Stimulated activated CD8-positive, alpha-beta memory T cell treated with anti-CD3 and anti-CD28 coated beads, Interleukin-12 subunit alpha, Interleukin-12 subunit beta, amount 100 ng/mL, for 1 hour (primary cell): ENCODE measurements around the gene CGAS.
"Not testable (repeated sequence)": the region's sequence is repeated elsewhere in the genome, so short reads cannot be mapped to it uniquely, and the experiment has no call there.

Source experiments
- DNase-seq: peaks from one replicate; pipeline ENCODE4 v3.0.0-alpha.2; 2020; ENCODE audit warnings: low read depth

Gene CGAS

GRCh38 chr6:73452107-73452461, at the start of gene CGAS:
Gene CGAS (minus strand): TSS chr6:73452297. CDS start chr6:73452181, 116 bp downstream.
- peak; percentile 60 for DNase-seq

- DNase-seq: no peak
These were observed 45.8 kb upstream of the CGAS start for GRCh38 chr6:73497915-73498314.

GRCh38 chr6:73491377-73491776, 39.3 kb upstream of the CGAS start:
- DNase-seq: no peak

GRCh38 chr6:73487473-73487872, 35.4 kb upstream of the CGAS start:
- no peak for DNase-seq

- DNase-seq: no peak
These were observed 32.3 kb upstream of the CGAS start for GRCh38 chr6:73484438-73484837.

GRCh38 chr6:73481969-73482368, 29.9 kb upstream of the CGAS start:
- DNase-seq: no peak

GRCh38 chr6:73477407-73477806, 25.3 kb upstream of the CGAS start:
- DNase-seq: no peak

- no peak for DNase-seq
These were observed 24.6 kb upstream of the CGAS start for GRCh38 chr6:73476723-73477122.

GRCh38 chr6:73471686-73472290, 19.7 kb upstream of the CGAS start:
- no peak for DNase-seq

- DNase-seq: peak; percentile 74
These were observed 9.6 kb upstream of the CGAS start, which contains the start of gene MTO1 for GRCh38 chr6:73461537-73462350. Gene MTO1 (plus strand): TSS chr6:73461737. CDS start chr6:73461855, 118 bp downstream.

- no peak for DNase-seq
These were observed 8.0 kb upstream of the CGAS start for GRCh38 chr6:73460056-73460455.

GRCh38 chr6:73459474-73459873, 7.4 kb upstream of the CGAS start:
- not testable (repeated sequence) for DNase-seq

- DNase-seq: no peak
These were observed 4.0 kb upstream of the CGAS start for GRCh38 chr6:73455865-73456629.

- DNase-seq: peak; percentile 14
These were observed 632 bp downstream of the CGAS start for GRCh38 chr6:73451223-73452106.

- DNase-seq: no peak
These were observed 8.5 kb downstream of the CGAS start for GRCh38 chr6:73443555-73443954.

GRCh38 chr6:73435236-73435635, 16.9 kb downstream of the CGAS start:
- DNase-seq: no peak

GRCh38 chr6:73421534-73421933, 30.6 kb downstream of the CGAS start:
- DNase-seq: no peak

- DNase-seq: no peak
These were observed 33.9 kb downstream of the CGAS start for GRCh38 chr6:73418081-73418741.

- no peak for DNase-seq
These were observed 39.0 kb downstream of the CGAS start for GRCh38 chr6:73413102-73413501.

- no peak for DNase-seq
These were observed 42.7 kb downstream of the CGAS start for GRCh38 chr6:73409395-73409794.

- DNase-seq: no peak
These were observed 51.4 kb downstream of the CGAS start for GRCh38 chr6:73400656-73401055.
